PFSK-1 (cell line): ENCODE data around the gene TTC38.

Source experiments
- FOXP2 ChIP-seq: optimal IDR thresholded peaks from 2 replicates; pipeline ENCODE3; 2011; ENCODE audit warnings: borderline replicate concordance, control low read depth, inconsistent platforms; ENCODE audit not compliant: insufficient read depth; ENCODE audit errors: extremely low read length, extremely low read depth
- POLR2AphosphoS5 ChIP-seq: IDR thresholded peaks from 2 replicates; pipeline ENCODE4 v1.6.1; 2012; ENCODE audit warnings: low read depth, mild to moderate bottlenecking, control low read depth, low read length, moderate library complexity
- REST ChIP-seq, 2 experiments: IDR thresholded peaks; 2 replicates each; pipeline versions ENCODE4 v1.6.1 to v1.8.0; 2011 to 2012; ENCODE audit warnings: low read depth in 2 of 2, low read length in 2 of 2, control low read depth in 1 of 2, inconsistent platforms in 1 of 2, mild to moderate bottlenecking in 1 of 2, moderate library complexity in 1 of 2; ENCODE audit not compliant: insufficient read depth in 1 of 2
- SIN3A ChIP-seq: IDR thresholded peaks from 2 replicates; pipeline ENCODE4 v1.6.1; 2012; ENCODE audit warnings: mild to moderate bottlenecking, low read length, moderate library complexity, borderline replicate concordance; ENCODE audit not compliant: insufficient read depth
- TAF1 ChIP-seq: IDR thresholded peaks from 2 replicates; pipeline ENCODE4 v1.6.1; 2012; ENCODE audit warnings: low read length, control low read depth, borderline replicate concordance; ENCODE audit not compliant: insufficient read depth

TTC38 gene

GRCh38 chr22:46296257-46297150, 28.7 kb downstream of the TTC38 start, which contains the start of gene GTSE1:
Gene GTSE1 (plus strand): TSS chr22:46296870. CDS start chr22:46297401, 531 bp downstream.
- TF ChIP-seq TAF1 (peak; percentile 78; the same call in 1 of the 2 replicates), POLR2AphosphoS5 (peak; percentile 57; the same call in 1 of the 2 replicates), REST (IDR thresholded peaks at IDR 0.05; ENCODE audit: insufficient read depth in 1 of 2, low read depth in 2 of 2, low read length in 2 of 2) (no peak), FOXP2 (peak; percentile 49), SIN3A (no peak; the same call in 1 of the 2 replicates)

GRCh38 chr22:46297151-46297812, 29.5 kb downstream of the TTC38 start:
- TF ChIP-seq SIN3A (0 out of 2 replicates have a peak, but pooled peaks have one; percentile 25), TAF1 (no peak), FOXP2 (no peak)

- TF ChIP-seq FOXP2 = no peak
- no peak for TF ChIP-seq REST (IDR thresholded peaks at IDR 0.05; ENCODE audit: insufficient read depth in 1 of 2, low read depth in 2 of 2, low read length in 2 of 2)
- no peak for TF ChIP-seq TAF1
- no peak for TF ChIP-seq POLR2AphosphoS5
- no peak for TF ChIP-seq SIN3A
Measured at GRCh38 chr22:46299101-46299500, 31.3 kb downstream of the TTC38 start.

GRCh38 chr22:46300491-46300890, 32.7 kb downstream of the TTC38 start:
- TF ChIP-seq TAF1 = no peak
- no peak for TF ChIP-seq FOXP2
- no peak for TF ChIP-seq POLR2AphosphoS5
- TF ChIP-seq SIN3A = no peak
- no peak for TF ChIP-seq REST (IDR thresholded peaks at IDR 0.05; ENCODE audit: insufficient read depth in 1 of 2, low read depth in 2 of 2, low read length in 2 of 2)

GRCh38 chr22:46303347-46303965, 35.6 kb downstream of the TTC38 start:
- TF ChIP-seq REST (IDR thresholded peaks at IDR 0.05; ENCODE audit: insufficient read depth in 1 of 2, low read depth in 2 of 2, low read length in 2 of 2) (no peak), SIN3A (no peak), TAF1 (no peak), POLR2AphosphoS5 (no peak), FOXP2 (no peak)
